ENCODE measurements around the gene RFC4.

RFC4 gene

DNA sequence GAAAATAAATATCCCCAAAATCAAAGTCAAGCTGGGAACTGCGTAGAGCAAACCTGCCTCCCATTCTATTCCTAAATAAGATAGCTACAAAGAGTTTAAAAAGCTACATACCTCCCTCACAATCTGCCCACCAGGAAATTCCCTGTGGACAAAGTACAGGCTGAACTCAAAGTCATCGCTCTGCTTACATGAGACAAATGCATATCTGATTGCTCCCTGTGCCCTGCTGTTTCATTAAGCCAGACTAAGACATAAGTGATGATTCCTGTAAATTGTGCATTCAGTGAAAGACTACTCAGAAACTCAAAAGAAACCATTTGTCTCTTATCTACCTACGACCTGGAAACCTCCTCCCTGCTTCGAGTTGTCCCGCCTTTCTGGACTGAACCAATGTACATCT, 51.4 kb downstream of the RFC4 start:
- H3K9me3 ChIP-seq (ENCODE audit: control insufficient read depth, insufficient read depth, low read length) = no peaks in the 10 kb centered on the region
- H3K9ac ChIP-seq (ENCODE audit: low read depth, low read length) = no peak overlapping the region
- H3K36me3 ChIP-seq (ENCODE audit: control insufficient read depth, insufficient read depth, low read length) = no peaks in the 10 kb centered on the region
- H3K4me1 ChIP-seq (ENCODE audit: control insufficient read depth, insufficient read depth, low read length) = peaks cover 4% of the 10 kb centered on the region
- no peaks in the 10 kb centered on the region for H3K27me3 ChIP-seq (ENCODE audit: control insufficient read depth, insufficient read depth, low read length)
- H3K4me3 ChIP-seq (ENCODE audit: low read depth, low read length) = no peak overlapping the region

DNA sequence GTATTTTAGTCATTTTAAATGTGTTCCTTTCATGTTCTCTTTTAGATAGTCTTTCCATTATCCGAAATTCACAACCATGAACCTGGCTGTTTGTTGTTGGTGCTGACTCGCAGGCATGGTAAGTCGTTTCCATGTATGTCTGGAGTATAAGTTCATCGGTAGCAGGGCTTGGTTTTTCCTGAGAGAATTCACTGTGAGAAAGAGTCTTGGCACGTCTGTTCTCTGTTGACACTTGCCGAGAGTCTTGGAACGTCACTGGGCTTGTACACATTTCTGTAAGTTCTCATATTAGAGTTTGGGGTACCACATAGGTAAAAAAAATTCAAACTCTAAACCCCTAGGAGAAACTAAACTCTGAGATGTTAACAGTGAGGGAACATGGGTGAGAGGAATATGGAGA, 52.3 kb downstream of the RFC4 start:
- H3K4me3 ChIP-seq (ENCODE audit: low read depth, low read length) = no peak overlapping the region
- no peaks in the 10 kb centered on the region for H3K9me3 ChIP-seq (ENCODE audit: control insufficient read depth, insufficient read depth, low read length)
- no peaks in the 10 kb centered on the region for H3K36me3 ChIP-seq (ENCODE audit: control insufficient read depth, insufficient read depth, low read length)
- no peaks in the 10 kb centered on the region for H3K27me3 ChIP-seq (ENCODE audit: control insufficient read depth, insufficient read depth, low read length)
- H3K4me1 ChIP-seq (ENCODE audit: control insufficient read depth, insufficient read depth, low read length) = peaks cover 4% of the 10 kb centered on the region
- no peak overlapping the region for H3K9ac ChIP-seq (ENCODE audit: low read depth, low read length)

DNA sequence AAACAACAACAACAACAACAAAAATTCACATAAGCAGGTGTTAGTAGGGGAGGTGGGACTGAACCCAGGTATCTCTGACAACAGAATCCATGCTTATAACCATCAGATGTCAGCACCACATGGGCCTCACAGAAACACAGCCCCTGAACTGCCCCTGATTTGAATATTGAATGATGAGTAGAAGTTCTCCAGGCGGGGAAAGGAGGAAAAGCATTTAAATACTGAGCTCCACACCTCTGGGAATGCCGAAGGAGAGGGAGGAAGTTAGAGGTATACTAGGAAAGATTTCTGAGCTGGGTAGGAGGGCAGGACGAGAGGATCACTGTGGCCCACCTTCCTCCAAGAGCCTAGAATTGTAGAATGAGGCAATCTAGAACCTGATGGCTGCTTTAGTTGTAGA, 54.8 kb downstream of the RFC4 start:
- Histone ChIP-seq H3K9ac (ENCODE audit: low read depth, low read length) (no peak overlapping the region), H3K27me3 (ENCODE audit: control insufficient read depth, insufficient read depth, low read length) (no peaks in the 10 kb centered on the region), H3K9me3 (ENCODE audit: control insufficient read depth, insufficient read depth, low read length) (no peaks in the 10 kb centered on the region), H3K4me1 (ENCODE audit: control insufficient read depth, insufficient read depth, low read length) (peaks cover 4% of the 10 kb centered on the region), H3K4me3 (ENCODE audit: low read depth, low read length) (no peak overlapping the region), H3K36me3 (ENCODE audit: control insufficient read depth, insufficient read depth, low read length) (no peaks in the 10 kb centered on the region)

DNA sequence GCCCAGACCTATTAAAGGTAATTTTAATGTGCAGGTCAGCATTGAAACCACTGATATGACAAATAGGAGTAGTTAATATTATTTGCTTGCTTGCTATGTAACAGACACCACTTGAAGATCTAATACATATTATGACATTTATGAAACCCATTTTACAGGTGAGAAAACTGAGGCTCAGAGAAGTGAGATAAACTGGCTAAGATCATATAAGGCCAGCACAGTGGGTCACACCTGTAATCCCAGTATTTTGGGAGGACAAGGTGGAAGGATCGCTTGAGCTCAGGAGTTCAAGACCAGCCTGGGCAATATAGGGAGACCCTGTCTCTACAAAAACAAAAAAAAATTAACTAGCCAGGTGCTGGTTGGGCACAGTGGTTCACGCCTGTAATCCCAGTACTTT, 56.0 kb downstream of the RFC4 start:
- Histone ChIP-seq H3K27me3 (ENCODE audit: control insufficient read depth, insufficient read depth, low read length) (no peaks in the 10 kb centered on the region), H3K4me3 (ENCODE audit: low read depth, low read length) (no peak overlapping the region), H3K4me1 (ENCODE audit: control insufficient read depth, insufficient read depth, low read length) (peaks cover 4% of the 10 kb centered on the region), H3K9me3 (ENCODE audit: control insufficient read depth, insufficient read depth, low read length) (no peaks in the 10 kb centered on the region), H3K36me3 (ENCODE audit: control insufficient read depth, insufficient read depth, low read length) (no peaks in the 10 kb centered on the region), H3K9ac (ENCODE audit: low read depth, low read length) (no peak overlapping the region)

DNA sequence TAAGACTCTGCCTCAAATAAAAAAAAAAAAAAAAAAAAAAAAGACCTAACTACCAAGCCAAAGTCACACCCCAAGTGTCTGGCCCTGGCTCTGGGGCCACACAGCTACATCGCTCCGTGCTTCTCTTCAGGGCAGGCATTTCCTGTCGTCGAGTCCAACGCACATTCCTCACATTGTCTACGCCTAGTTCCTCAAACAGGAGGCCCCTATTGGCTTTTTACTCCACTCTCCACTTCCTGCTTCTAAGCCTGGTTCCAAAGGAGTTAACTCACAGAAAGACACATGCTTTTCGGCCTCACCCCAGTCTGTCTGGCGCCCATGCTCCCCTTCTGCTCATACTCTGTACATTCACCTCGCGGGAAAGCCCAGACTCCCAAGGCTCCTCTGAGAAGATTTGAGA, 60.3 kb downstream of the RFC4 start:
- Histone ChIP-seq H3K27me3 (ENCODE audit: control insufficient read depth, insufficient read depth, low read length) (no peaks in the 10 kb centered on the region), H3K4me3 (ENCODE audit: low read depth, low read length) (no peak overlapping the region), H3K9ac (ENCODE audit: low read depth, low read length) (no peak overlapping the region), H3K9me3 (ENCODE audit: control insufficient read depth, insufficient read depth, low read length) (no peaks in the 10 kb centered on the region), H3K4me1 (ENCODE audit: control insufficient read depth, insufficient read depth, low read length) (no peaks in the 10 kb centered on the region), H3K36me3 (ENCODE audit: control insufficient read depth, insufficient read depth, low read length) (no peaks in the 10 kb centered on the region)

DNA sequence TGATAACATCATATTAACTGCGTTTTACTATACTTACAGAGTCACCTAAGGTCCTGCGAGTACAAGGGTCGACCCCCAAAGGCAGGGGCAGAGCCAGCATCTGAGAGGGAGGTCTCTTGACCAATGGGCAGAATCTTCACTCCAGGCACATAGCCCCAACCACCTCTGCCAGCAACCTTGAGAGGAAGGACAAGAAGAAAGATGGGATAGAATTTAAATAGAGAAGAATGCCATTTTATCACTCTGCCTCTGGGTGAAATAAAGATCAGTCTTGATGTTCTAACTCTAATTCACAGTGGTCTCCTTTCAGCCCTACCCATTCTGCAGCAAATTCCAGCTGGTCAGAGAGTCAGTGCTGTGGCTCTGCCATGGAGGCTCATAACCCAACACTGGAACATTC, 62.6 kb downstream of the RFC4 start:
- Histone ChIP-seq H3K4me1 (ENCODE audit: control insufficient read depth, insufficient read depth, low read length) (peaks cover 5% of the 10 kb centered on the region), H3K9ac (ENCODE audit: low read depth, low read length) (no peak overlapping the region), H3K4me3 (ENCODE audit: low read depth, low read length) (no peak overlapping the region), H3K36me3 (ENCODE audit: control insufficient read depth, insufficient read depth, low read length) (no peaks in the 10 kb centered on the region), H3K27me3 (ENCODE audit: control insufficient read depth, insufficient read depth, low read length) (no peaks in the 10 kb centered on the region), H3K9me3 (ENCODE audit: control insufficient read depth, insufficient read depth, low read length) (no peaks in the 10 kb centered on the region)

DNA sequence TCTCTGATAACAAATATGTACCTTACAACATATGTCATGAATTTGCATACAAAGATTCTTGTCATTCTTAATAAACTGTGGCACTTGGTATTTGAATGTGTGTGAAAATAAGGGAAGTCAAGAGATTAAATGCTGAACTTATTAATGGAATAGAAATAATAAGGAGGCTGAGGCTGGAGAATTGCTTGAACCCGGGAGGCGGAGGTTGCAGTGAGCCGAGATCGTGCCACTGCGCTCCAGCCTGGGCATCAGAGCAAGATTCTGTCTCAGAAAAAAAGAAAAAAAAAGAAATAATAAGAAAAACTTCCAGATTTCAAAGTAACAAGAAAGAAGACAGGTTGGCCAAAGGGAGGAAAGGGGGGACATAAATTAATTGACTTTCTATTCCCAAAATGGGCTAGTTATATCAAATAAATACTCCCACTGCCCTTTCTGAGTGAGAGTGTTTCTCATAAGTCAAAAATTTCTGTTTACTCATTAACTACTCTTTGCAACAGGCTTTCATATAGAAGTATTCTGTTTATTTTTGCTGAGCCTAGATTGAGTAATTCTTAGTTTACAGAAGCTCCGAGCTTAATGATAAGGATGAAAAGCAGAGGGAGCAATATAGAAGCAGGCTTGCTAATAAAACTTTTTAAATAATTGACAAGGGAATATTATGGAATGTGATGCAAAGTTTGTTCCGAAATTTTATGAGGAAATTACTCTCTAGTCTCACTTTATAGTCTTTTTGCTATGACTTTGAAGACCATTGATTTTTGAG, 63.5 kb downstream of the RFC4 start:
- Histone ChIP-seq H3K9me3 (ENCODE audit: control insufficient read depth, insufficient read depth, low read length) (no peaks in the 10 kb centered on the region), H3K36me3 (ENCODE audit: control insufficient read depth, insufficient read depth, low read length) (no peaks in the 10 kb centered on the region), H3K4me3 (ENCODE audit: low read depth, low read length) (no peak overlapping the region), H3K27me3 (ENCODE audit: control insufficient read depth, insufficient read depth, low read length) (no peaks in the 10 kb centered on the region), H3K9ac (ENCODE audit: low read depth, low read length) (no peak overlapping the region), H3K4me1 (ENCODE audit: control insufficient read depth, insufficient read depth, low read length) (peaks cover 5% of the 10 kb centered on the region)

Measured in iPS-15b (cell line).